ENCODE data around the gene HDAC4. TPM values are rescaled to one million over a fixed set of nuclear protein-coding genes. Genes with fewer than 3 reads are reported as not detected.

The HDAC4 gene
- total and polyA plus RNA-seq, 2 donors (not counting 1 experiment from before 2014, with no cell fraction given), result 13.5 to 46.0 TPM

DNA sequence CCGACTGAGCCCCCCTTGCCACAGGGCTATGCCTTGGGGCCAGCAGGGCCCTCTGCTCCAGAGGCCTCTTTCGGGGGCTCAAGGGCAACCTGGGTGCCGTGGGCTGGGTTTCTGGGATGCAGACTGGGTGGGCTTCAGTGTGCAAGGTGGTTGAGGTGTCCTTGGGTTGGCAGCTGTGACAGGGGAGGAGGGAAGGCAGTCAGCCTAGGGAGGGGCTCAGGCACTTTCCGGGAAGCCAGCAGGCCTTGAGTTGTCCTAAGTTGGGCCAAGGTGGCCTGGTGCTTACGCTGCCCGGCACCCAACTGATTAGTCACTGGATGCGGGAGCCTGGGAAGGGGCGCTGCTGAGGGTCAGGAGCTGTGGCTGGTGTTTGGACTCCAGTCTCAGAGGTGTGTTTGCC is 353.4 kb downstream of the HDAC4 start:
- Histone ChIP-seq H4K20me1 (ENCODE audit: control insufficient read depth, insufficient read depth, low read length, poor library complexity, severe bottlenecking) (no peaks in the 10 kb centered on the region), H2AFZ (ENCODE audit: insufficient read depth, low read depth, low read length, poor library complexity, severe bottlenecking) (no peak overlapping the region), H3K9me3 (ENCODE audit: control extremely low read depth in 1 of 3, control insufficient read depth in 2 of 3, insufficient read depth in 1 of 3, low read length in 2 of 3) (no peaks in the 10 kb centered on the region), H3K79me2 (ENCODE audit: control insufficient read depth, insufficient read depth, low read length) (no peaks in the 10 kb centered on the region), H3K9ac (ENCODE audit: low read length) (no peak overlapping the region), H3K27me3 (replicated peaks in 1 of 4; ENCODE audit: control extremely low read depth in 1 of 4, control insufficient read depth in 3 of 4, insufficient read depth in 4 of 4, low read length in 3 of 4) (no peaks in the 10 kb centered on the region), H3K4me3 (ENCODE audit: control extremely low read depth in 1 of 5, extremely low read depth in 1 of 5, insufficient read depth in 1 of 5, low read depth in 2 of 5, low read length in 4 of 5) (no peak overlapping the region), H3K4me1 (ENCODE audit: control insufficient read depth in 2 of 2, insufficient read depth in 2 of 2, low read length in 2 of 2) (no peaks in the 10 kb centered on the region), H3K27ac (ENCODE audit: low read length in 2 of 2) (no peak overlapping the region), H3K36me3 (replicated peaks in 1 of 2; ENCODE audit: control extremely low read depth in 1 of 2, control insufficient read depth in 1 of 2, extremely low read depth in 1 of 2, insufficient read depth in 2 of 2, low read length in 1 of 2) (no peaks in the 10 kb centered on the region), H3K4me2 (replicated peaks; ENCODE audit: low read depth, low read length, poor library complexity, severe bottlenecking) (no peak overlapping the region)
- 96% methylated on average over 6 of the region's 8 CpGs for WGBS (ENCODE audit: insufficient coverage)
- TF ChIP-seq, protein P1, sequence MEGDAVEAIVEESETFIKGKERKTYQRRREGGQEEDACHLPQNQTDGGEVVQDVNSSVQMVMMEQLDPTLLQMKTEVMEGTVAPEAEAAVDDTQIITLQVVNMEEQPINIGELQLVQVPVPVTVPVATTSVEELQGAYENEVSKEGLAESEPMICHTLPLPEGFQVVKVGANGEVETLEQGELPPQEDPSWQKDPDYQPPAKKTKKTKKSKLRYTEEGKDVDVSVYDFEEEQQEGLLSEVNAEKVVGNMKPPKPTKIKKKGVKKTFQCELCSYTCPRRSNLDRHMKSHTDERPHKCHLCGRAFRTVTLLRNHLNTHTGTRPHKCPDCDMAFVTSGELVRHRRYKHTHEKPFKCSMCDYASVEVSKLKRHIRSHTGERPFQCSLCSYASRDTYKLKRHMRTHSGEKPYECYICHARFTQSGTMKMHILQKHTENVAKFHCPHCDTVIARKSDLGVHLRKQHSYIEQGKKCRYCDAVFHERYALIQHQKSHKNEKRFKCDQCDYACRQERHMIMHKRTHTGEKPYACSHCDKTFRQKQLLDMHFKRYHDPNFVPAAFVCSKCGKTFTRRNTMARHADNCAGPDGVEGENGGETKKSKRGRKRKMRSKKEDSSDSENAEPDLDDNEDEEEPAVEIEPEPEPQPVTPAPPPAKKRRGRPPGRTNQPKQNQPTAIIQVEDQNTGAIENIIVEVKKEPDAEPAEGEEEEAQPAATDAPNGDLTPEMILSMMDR (IDR thresholded peaks at IDR 0.05), result no peak
- TF ChIP-seq EZH2 (IDR thresholded peaks at IDR 0.05; ENCODE audit: borderline replicate concordance, insufficient read depth, low read depth, low read length, poor library complexity, severe bottlenecking), result no peak
- no peak overlapping the region for H3K27ac Mint-ChIP-seq
- ATAC-seq (ENCODE audit: low read depth) (no peak), DNase-seq (no peak)
- intact Hi-C loops (cut with micrococcal nuclease), result no loop called here
- ChIA-PET POLR2A (no interaction called here), CTCF (no interaction called here)
- H3K4me1 Mint-ChIP-seq, result no peaks in the 10 kb centered on the region
- no peaks in the 10 kb centered on the region for H3K9me3 Mint-ChIP-seq (ENCODE audit: insufficient read depth)
- no peak overlapping the region for H3K4me3 Mint-ChIP-seq
- H3K27me3 Mint-ChIP-seq, result no peaks in the 10 kb centered on the region

DNA sequence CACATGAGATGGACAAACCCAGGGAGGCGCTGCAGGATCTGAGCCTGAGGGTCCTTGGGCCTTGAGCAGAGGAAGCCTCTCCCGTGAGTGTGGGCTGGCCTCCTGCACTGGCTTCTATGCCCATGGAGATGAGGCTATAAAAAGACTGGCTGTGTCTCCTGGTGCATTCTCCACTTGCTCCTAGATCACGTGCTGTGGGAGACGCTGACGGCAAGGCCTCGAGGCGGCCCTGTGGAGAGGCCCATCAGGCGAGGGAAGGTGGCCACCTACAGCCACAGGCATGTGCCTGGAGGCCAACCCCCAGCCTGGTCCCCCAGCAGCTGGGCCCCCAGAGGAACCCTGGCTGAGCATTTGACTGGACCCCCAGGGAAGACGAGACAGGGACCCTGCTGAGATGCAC is 354.0 kb downstream of the HDAC4 start:
- Histone ChIP-seq H3K27ac (ENCODE audit: low read length in 2 of 2) (no peak overlapping the region), H3K4me2 (replicated peaks; ENCODE audit: low read depth, low read length, poor library complexity, severe bottlenecking) (no peak overlapping the region), H3K9ac (ENCODE audit: low read length) (no peak overlapping the region), H3K79me2 (ENCODE audit: control insufficient read depth, insufficient read depth, low read length) (no peaks in the 10 kb centered on the region), H3K9me3 (ENCODE audit: control extremely low read depth in 1 of 3, control insufficient read depth in 2 of 3, insufficient read depth in 1 of 3, low read length in 2 of 3) (no peaks in the 10 kb centered on the region), H2AFZ (ENCODE audit: insufficient read depth, low read depth, low read length, poor library complexity, severe bottlenecking) (no peak overlapping the region), H4K20me1 (ENCODE audit: control insufficient read depth, insufficient read depth, low read length, poor library complexity, severe bottlenecking) (no peaks in the 10 kb centered on the region), H3K36me3 (replicated peaks in 1 of 2; ENCODE audit: control extremely low read depth in 1 of 2, control insufficient read depth in 1 of 2, extremely low read depth in 1 of 2, insufficient read depth in 2 of 2, low read length in 1 of 2) (no peaks in the 10 kb centered on the region), H3K4me1 (ENCODE audit: control insufficient read depth in 2 of 2, insufficient read depth in 2 of 2, low read length in 2 of 2) (no peaks in the 10 kb centered on the region), H3K27me3 (replicated peaks in 1 of 4; ENCODE audit: control extremely low read depth in 1 of 4, control insufficient read depth in 3 of 4, insufficient read depth in 4 of 4, low read length in 3 of 4) (no peaks in the 10 kb centered on the region), H3K4me3 (ENCODE audit: control extremely low read depth in 1 of 5, extremely low read depth in 1 of 5, insufficient read depth in 1 of 5, low read depth in 2 of 5, low read length in 4 of 5) (no peak overlapping the region)
- no peak overlapping the region for H3K27ac Mint-ChIP-seq
- ChIA-PET POLR2A (no interaction called here), CTCF (no interaction called here)
- intact Hi-C loops (cut with micrococcal nuclease), result no loop called here
- DNase-seq, result no peak
- no peak for ATAC-seq (ENCODE audit: low read depth)
- no peaks in the 10 kb centered on the region for H3K4me1 Mint-ChIP-seq
- H3K4me3 Mint-ChIP-seq, result no peak overlapping the region
- TF ChIP-seq EZH2 (IDR thresholded peaks at IDR 0.05; ENCODE audit: borderline replicate concordance, insufficient read depth, low read depth, low read length, poor library complexity, severe bottlenecking), result no peak
- TF ChIP-seq, protein P1 (IDR thresholded peaks at IDR 0.05), result no peak
- WGBS (ENCODE audit: insufficient coverage), result 97% methylated on average over 8 of the region's 9 CpGs
- no peaks in the 10 kb centered on the region for H3K9me3 Mint-ChIP-seq (ENCODE audit: insufficient read depth)
- H3K27me3 Mint-ChIP-seq, result no peaks in the 10 kb centered on the region
